Caco-2 (cell line): Measurements from ENCODE around the gene ADCYAP1R1. TPM values are rescaled to one million over a fixed set of nuclear protein-coding genes. Genes with fewer than 3 reads are reported as not detected.

Experiments used
- BruUV-seq: library from RNA; stranded (reverse); fragments of 400-500 nt; replicated peaks from 2 replicates; lab custom pipeline; 2021; lab: Mats Ljungman, UMichigan
- CTCF ChIA-PET: fragments of 300-600 bp; sonication (Branson Sonifier 250); formaldehyde crosslinking; loops from one replicate; lab custom pipeline; 2022; ENCODE audit warnings: antibody characterized with exemption; lab: Charles Lee
- POLR2A ChIA-PET: fragments of 300-600 bp; sonication (Branson Sonifier 250); formaldehyde crosslinking; loops from one replicate; lab custom pipeline; 2022; ENCODE audit warnings: antibody characterized with exemption; lab: Charles Lee
- DNase-seq, 2 experiments: peaks; one replicate each; pipeline versions ENCODE4 v3.0.0 to v3.0.0-alpha.2; 2020 to 2022
- H3K27me3 ChIP-seq: replicated peaks from 2 replicates; pipeline ENCODE4 v1.6.0; 2011; ENCODE audit warnings: low read length; ENCODE audit not compliant: control insufficient read depth, insufficient read depth
- H3K36me3 ChIP-seq: 2 replicates; pipeline ENCODE4 v1.5.1; 2011; ENCODE audit warnings: low read length; ENCODE audit not compliant: control insufficient read depth, insufficient read depth
- H3K4me1 ChIP-seq: fragments of 250-450 bp; sonication (Bioruptor Pico); 2 replicates; pipeline ENCODE4 v1.5.1; 2020; ENCODE audit warnings: mild to moderate bottlenecking
- H3K4me3 ChIP-seq: 2 replicates; pipeline ENCODE4 v1.5.1; 2011; ENCODE audit warnings: low read depth, mild to moderate bottlenecking, control low read depth, low read length
- H3K9me3 ChIP-seq: fragments of 250-450 bp; sonication (Bioruptor Pico); 2 replicates; pipeline ENCODE4 v1.5.1; 2020; ENCODE audit warnings: mild to moderate bottlenecking, moderate library complexity
- H3K27ac Mint-ChIP-seq: one replicate; pipeline ENCODE4 v1.8.0; 2022; ENCODE audit warnings: mixed read lengths; ENCODE audit not compliant: unreplicated experiment
- H3K27me3 Mint-ChIP-seq: one replicate; pipeline ENCODE4 v1.8.0; 2022; ENCODE audit warnings: mixed read lengths; ENCODE audit not compliant: insufficient read depth, unreplicated experiment
- H3K36me3 Mint-ChIP-seq: one replicate; pipeline ENCODE4 v1.8.0; 2022; ENCODE audit warnings: mild to moderate bottlenecking, mixed read lengths; ENCODE audit not compliant: insufficient read depth, unreplicated experiment
- H3K4me1 Mint-ChIP-seq: one replicate; pipeline ENCODE4 v1.8.0; 2022; ENCODE audit warnings: low read depth, mixed read lengths; ENCODE audit not compliant: unreplicated experiment
- H3K4me3 Mint-ChIP-seq: one replicate; pipeline ENCODE4 v1.8.0; 2022; ENCODE audit warnings: mild to moderate bottlenecking, moderate library complexity, mixed read lengths; ENCODE audit not compliant: unreplicated experiment
- H3K9me3 Mint-ChIP-seq: one replicate; pipeline ENCODE4 v1.8.0; 2022; ENCODE audit warnings: mixed read lengths; ENCODE audit not compliant: unreplicated experiment
- intact Hi-C: fragments of 100-400 bp; cut with micrococcal nuclease; formaldehyde crosslinking; loops from one replicate; pipeline ENCODE4 v1.10.0; 2022; ENCODE audit not compliant: unreplicated experiment
- total RNA-seq: library from RNA; stranded (reverse); gene quantifications from 2 replicates; pipeline ENCODE4 v1.2.3, GENCODE V29; 2022
- TF ChIP-seq, protein P1 (sequence below), 2 experiments: fragments of 200-600 bp in 1 of 2; IDR thresholded peaks; 1 replicate in 1 of 2; 2 replicates in 1 of 2; pipeline versions ENCODE4 v1.5.1 to v1.8.0; 2011 to 2022; ENCODE audit warnings: antibody characterized with exemption in 1 of 2, control low read depth in 1 of 2, inconsistent platforms in 1 of 2, low read depth in 1 of 2, low read length in 1 of 2, mild to moderate bottlenecking in 1 of 2, moderate library complexity in 1 of 2; ENCODE audit not compliant: insufficient read depth in 1 of 2, severe bottlenecking in 1 of 2, unreplicated experiment in 1 of 2

Gene ADCYAP1R1
- total RNA-seq, 1 experiment from 2014 or later = not detected

- CTCF ChIA-PET = no interaction called here
- Mint-ChIP-seq H3K4me1 (peaks cover 6% of the 10 kb centered on the region), H3K4me3 (no peak overlapping the region), H3K27me3 (peaks cover 11% of the 10 kb centered on the region), H3K9me3 (no peaks in the 10 kb centered on the region), H3K36me3 (no peaks in the 10 kb centered on the region), H3K27ac (no peak overlapping the region)
- no peaks in the 10 kb centered on the region for H3K4me1 ChIP-seq
- H3K4me3 ChIP-seq = no peak overlapping the region
- no peak for DNase-seq
- no peaks in the 10 kb centered on the region for H3K27me3 ChIP-seq
- no peaks in the 10 kb centered on the region for H3K9me3 ChIP-seq
- H3K36me3 ChIP-seq = no peaks in the 10 kb centered on the region
- intact Hi-C loops = no loop called here
- POLR2A ChIA-PET = no interaction called here
- BruUV-seq = no TSS peak
- TF ChIP-seq, protein P1, sequence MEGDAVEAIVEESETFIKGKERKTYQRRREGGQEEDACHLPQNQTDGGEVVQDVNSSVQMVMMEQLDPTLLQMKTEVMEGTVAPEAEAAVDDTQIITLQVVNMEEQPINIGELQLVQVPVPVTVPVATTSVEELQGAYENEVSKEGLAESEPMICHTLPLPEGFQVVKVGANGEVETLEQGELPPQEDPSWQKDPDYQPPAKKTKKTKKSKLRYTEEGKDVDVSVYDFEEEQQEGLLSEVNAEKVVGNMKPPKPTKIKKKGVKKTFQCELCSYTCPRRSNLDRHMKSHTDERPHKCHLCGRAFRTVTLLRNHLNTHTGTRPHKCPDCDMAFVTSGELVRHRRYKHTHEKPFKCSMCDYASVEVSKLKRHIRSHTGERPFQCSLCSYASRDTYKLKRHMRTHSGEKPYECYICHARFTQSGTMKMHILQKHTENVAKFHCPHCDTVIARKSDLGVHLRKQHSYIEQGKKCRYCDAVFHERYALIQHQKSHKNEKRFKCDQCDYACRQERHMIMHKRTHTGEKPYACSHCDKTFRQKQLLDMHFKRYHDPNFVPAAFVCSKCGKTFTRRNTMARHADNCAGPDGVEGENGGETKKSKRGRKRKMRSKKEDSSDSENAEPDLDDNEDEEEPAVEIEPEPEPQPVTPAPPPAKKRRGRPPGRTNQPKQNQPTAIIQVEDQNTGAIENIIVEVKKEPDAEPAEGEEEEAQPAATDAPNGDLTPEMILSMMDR (IDR thresholded peaks at IDR 0.05; ENCODE audit: insufficient read depth in 1 of 2, low read depth in 1 of 2, low read length in 1 of 2, severe bottlenecking in 1 of 2, unreplicated experiment in 1 of 2) = no peak
Observed at GRCh38 chr7:31004393-31004792, 47.7 kb upstream of the ADCYAP1R1 start.

DNA sequence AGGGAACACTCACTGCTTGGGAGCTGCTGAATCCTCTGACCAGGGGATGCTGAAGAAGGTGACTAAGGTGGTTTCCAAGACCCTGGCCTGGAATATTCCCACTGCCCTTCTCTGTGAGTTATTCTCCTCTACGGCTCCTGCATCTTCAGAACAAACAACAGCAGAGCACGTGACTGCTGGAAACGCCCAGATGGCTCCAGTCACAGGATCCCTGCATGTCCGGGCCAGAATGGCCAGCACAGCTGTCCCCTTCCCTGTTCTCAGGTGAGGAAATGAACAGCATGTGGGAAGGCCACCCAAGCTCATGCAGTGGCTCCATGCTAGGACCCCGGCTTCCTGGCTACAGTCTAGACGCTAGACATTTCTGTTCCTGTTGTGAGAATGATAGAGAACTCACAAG is 45.3 kb upstream of the ADCYAP1R1 start:
- CTCF ChIA-PET = no interaction called here
- Mint-ChIP-seq H3K9me3 (peaks cover 10% of the 10 kb centered on the region), H3K27me3 (peaks cover 24% of the 10 kb centered on the region)

GRCh38 chr7:31007634-31008033 is 44.5 kb upstream of the ADCYAP1R1 start:
- peaks cover 25% of the 10 kb centered on the region for H3K27me3 Mint-ChIP-seq
- no peak overlapping the region for H3K4me3 ChIP-seq
- H3K4me1 ChIP-seq = no peaks in the 10 kb centered on the region
- H3K36me3 Mint-ChIP-seq = no peaks in the 10 kb centered on the region
- H3K4me3 Mint-ChIP-seq = no peak overlapping the region
- no peaks in the 10 kb centered on the region; the same call in 1 of the 2 replicates for H3K27me3 ChIP-seq
- peaks cover 12% of the 10 kb centered on the region; the same call in 1 of the 2 replicates for H3K9me3 ChIP-seq
- H3K27ac Mint-ChIP-seq = no peak overlapping the region
- ChIA-PET POLR2A (no interaction called here), CTCF (no interaction called here)
- no peak for DNase-seq
- no peaks in the 10 kb centered on the region for H3K36me3 ChIP-seq
- H3K4me1 Mint-ChIP-seq = no peaks in the 10 kb centered on the region
- TF ChIP-seq, protein P1 (IDR thresholded peaks at IDR 0.05; ENCODE audit: insufficient read depth in 1 of 2, low read depth in 1 of 2, low read length in 1 of 2, severe bottlenecking in 1 of 2, unreplicated experiment in 1 of 2) = no peak
- intact Hi-C loops = no loop called here
- H3K9me3 Mint-ChIP-seq = peaks cover 11% of the 10 kb centered on the region
- BruUV-seq = no TSS peak

More for the DNA sequence above, 45.3 kb upstream of the ADCYAP1R1 start:
- Mint-ChIP-seq H3K4me3 (no peak overlapping the region), H3K27ac (no peak overlapping the region), H3K36me3 (no peaks in the 10 kb centered on the region), H3K4me1 (peaks cover under 1% of the 10 kb centered on the region)
- no peak for DNase-seq
- Histone ChIP-seq H3K27me3 (no peaks in the 10 kb centered on the region; the same call in 1 of the 2 replicates), H3K36me3 (no peaks in the 10 kb centered on the region), H3K4me3 (no peak overlapping the region), H3K4me1 (no peaks in the 10 kb centered on the region), H3K9me3 (peaks cover 10% of the 10 kb centered on the region; the same call in 1 of the 2 replicates)
- POLR2A ChIA-PET = no interaction called here
- intact Hi-C loops = no loop called here
- TF ChIP-seq, protein P1 (IDR thresholded peaks at IDR 0.05; ENCODE audit: insufficient read depth in 1 of 2, low read depth in 1 of 2, low read length in 1 of 2, severe bottlenecking in 1 of 2, unreplicated experiment in 1 of 2) = no peak
- BruUV-seq = no TSS peak
